Cardiac fibroblast (primary cell): ENCODE results near the gene TP53RK.

Source experiments
- DNase-seq, 2 donors: peaks; one replicate each; pipeline versions ENCODE4 v3.0.0 to v3.0.0-alpha.2; 2010; ENCODE audit warnings: low read depth in 2 of 2
- H3K4me3 ChIP-seq, 2 donors: replicated peaks in 1 of 2; 1 replicate in 1 of 2; 2 replicates in 1 of 2; pipeline ENCODE4 v1.5.1; 2011; ENCODE audit warnings: low read depth in 2 of 2, low read length in 2 of 2, mild to moderate bottlenecking in 2 of 2, moderate library complexity in 1 of 2
- CTCF ChIP-seq: IDR thresholded peaks from one replicate; pipeline ENCODE4 v1.5.1; 2011; ENCODE audit warnings: low read depth, mild to moderate bottlenecking, low read length, inconsistent platforms

Gene TP53RK

GRCh38 chr20:46722450-46722849, 33.2 kb upstream of the TP53RK start:
- no peak for TF ChIP-seq CTCF
- no peak overlapping the region for H3K4me3 ChIP-seq
- DNase-seq: no peak

DNA sequence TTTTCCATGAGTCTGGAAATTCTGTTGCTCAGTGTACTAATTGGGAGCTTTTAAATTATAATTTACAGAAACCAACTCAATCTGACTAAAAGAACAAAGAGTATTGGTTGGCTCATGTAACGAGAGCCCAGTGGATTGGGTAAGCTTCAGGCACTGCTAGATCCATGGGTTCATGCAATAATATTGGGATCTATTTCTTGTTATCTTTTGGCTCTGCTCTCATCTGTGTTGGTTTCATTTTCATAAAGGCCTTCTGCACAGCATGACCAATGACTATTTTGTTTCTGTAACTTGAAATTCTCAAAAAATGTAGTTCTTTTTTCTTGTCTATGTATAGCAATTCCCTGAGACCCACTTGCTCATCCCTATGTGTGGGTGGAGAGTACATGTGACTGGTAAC, 32.2 kb upstream of the TP53RK start:
- no peak overlapping the region for H3K4me3 ChIP-seq
- TF ChIP-seq CTCF: no peak
- no peak for DNase-seq

- DNase-seq: peak in 1 of 2 donors; percentile 29
- H3K4me3 ChIP-seq: no peak overlapping the region
- no peak for TF ChIP-seq CTCF
Measured at GRCh38 chr20:46720776-46721425, 31.7 kb upstream of the TP53RK start.

DNA sequence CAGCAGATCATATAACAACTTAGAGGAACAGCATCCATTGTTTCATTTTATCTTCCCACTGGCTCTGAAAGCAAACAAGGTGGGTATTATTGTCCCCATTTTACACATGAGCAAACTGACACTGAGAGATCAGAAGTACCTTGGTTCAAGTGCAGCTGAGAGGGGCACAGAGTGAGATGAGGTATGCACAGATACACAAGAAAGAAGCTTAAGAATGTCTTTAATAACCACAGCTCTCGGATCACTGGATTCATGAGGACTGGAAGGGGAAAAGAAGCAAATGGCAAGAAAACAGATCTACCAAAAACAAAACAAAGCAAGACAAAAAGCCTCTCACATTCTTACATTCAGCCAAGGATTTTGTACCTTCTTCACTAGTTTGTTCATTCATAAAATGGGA, 30.8 kb upstream of the TP53RK start:
- TF ChIP-seq CTCF: no peak
- DNase-seq: no peak

DNA sequence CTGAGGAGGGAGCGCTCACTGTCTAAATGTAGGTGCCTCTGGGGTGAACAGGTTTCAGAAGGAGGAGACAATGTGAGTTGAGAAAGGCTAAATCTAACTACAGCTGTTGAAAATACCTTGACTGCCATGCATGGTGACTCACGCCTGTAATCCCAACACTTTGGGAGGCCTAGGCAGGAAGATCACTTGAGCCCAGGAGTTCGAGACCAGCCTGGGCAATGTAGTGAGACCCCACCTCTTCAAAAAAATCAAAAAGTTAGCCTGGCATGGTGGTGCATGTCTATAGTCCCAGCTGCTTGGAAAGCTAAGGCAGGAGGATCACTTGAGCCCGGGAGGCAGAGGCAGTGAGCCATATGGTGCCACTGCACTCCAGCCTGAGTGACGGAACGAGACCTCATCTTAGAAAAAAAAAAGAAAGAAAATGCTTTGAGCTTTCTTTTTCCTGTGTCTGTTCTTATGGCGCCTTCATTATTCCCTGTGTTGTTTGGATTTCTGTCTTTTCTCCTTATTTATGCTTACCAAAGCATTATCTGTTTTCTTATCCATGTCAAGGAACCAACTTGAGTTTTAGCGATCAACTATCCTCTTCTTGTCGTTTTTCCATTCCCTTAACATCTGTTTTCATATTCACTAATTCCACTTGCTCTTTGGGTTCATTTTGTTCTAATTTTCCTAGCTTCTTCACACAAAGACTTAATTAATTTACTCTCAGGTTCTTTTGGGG, 28.7 kb upstream of the TP53RK start:
- no peak overlapping the region for H3K4me3 ChIP-seq
- TF ChIP-seq CTCF: no peak
- DNase-seq: no peak

More for the DNA sequence above, 30.8 kb upstream of the TP53RK start:
- no peak overlapping the region for H3K4me3 ChIP-seq

- peak; percentile 19 for TF ChIP-seq CTCF
- peak; percentile 42 to 85 for DNase-seq
- H3K4me3 ChIP-seq: no peak overlapping the region
Measured at GRCh38 chr20:46715292-46715756, 26.1 kb upstream of the TP53RK start.
